ENCODE data around the gene SHISA4. TPM values are rescaled to one million over a fixed set of nuclear protein-coding genes. Genes with fewer than 3 reads are reported as not detected.

Gene SHISA4
- total and polyA plus RNA-seq, 2 of the 8 experiments (the other 6 are each of a cell fraction or from before 2014, with no cell fraction given), result 7.8 to 28.9 TPM

GRCh38 chr1:201907621-201908020 lies 18.9 kb downstream of the SHISA4 start (continued):
- TF ChIP-seq ATF2 (IDR thresholded peaks at IDR 0.05; ENCODE audit: low read length) (no peak), JUN (IDR thresholded peaks at IDR 0.05; ENCODE audit: low read depth, low read length) (no peak), TAF1 (IDR thresholded peaks at IDR 0.05; ENCODE audit: low read depth, low read length) (no peak)

Data from H1 (cell line).